ENCODE measurements around the gene DBI. TPM values are rescaled to one million over a fixed set of nuclear protein-coding genes. Genes with fewer than 3 reads are reported as not detected.

Gene DBI
- total and polyA plus RNA-seq, 2 of the 8 experiments (the other 6 are each of a cell fraction or from before 2014, with no cell fraction given): 180 to 212 TPM

DNA sequence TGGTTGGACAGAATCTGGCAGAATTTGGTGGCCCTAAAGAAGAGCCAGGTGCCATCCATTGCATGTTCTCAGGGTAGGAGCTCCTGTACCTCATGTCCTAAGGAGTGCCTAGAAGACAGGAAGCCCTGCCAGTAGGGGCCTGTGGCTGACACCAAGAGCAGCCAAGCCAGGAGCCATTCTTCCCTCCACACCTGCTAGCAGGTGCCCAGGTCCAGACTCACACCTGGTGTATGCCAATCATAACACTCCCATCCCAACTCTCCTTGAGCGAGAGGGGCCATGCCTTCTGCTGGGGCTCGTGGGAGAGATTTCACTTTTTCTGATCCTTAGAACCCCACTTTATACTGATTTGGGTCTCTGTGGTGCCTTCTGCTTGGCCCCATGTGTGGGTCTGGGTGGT lies 38.4 kb downstream of the DBI start (continued):
- TF ChIP-seq SP4 (IDR thresholded peaks at IDR 0.05; ENCODE audit: low read length) (no peak), POLR2AphosphoS5 (IDR thresholded peaks at IDR 0.05; ENCODE audit: low read depth, low read length) (no peak), EP300 (IDR thresholded peaks at IDR 0.05; ENCODE audit: borderline replicate concordance in 1 of 2, low read depth in 2 of 2, low read length in 2 of 2) (no peak), NRF1 (IDR thresholded peaks at IDR 0.05; ENCODE audit: low read depth, low read length) (no peak), PHF8 (conservative IDR thresholded peaks at IDR 0.05; ENCODE audit: low read depth, low read length) (no peak)
